NCI-H1694 (cell line): ENCODE results near the gene SLC13A1.

Source experiments
- DNase-seq: peaks from one replicate; lab custom pipeline; 2025; lab: John Stamatoyannopoulos, UW

Gene SLC13A1

GRCh38 chr7:123191132-123191531 lies 8.6 kb downstream of the SLC13A1 start:
- no peak for DNase-seq

DNA sequence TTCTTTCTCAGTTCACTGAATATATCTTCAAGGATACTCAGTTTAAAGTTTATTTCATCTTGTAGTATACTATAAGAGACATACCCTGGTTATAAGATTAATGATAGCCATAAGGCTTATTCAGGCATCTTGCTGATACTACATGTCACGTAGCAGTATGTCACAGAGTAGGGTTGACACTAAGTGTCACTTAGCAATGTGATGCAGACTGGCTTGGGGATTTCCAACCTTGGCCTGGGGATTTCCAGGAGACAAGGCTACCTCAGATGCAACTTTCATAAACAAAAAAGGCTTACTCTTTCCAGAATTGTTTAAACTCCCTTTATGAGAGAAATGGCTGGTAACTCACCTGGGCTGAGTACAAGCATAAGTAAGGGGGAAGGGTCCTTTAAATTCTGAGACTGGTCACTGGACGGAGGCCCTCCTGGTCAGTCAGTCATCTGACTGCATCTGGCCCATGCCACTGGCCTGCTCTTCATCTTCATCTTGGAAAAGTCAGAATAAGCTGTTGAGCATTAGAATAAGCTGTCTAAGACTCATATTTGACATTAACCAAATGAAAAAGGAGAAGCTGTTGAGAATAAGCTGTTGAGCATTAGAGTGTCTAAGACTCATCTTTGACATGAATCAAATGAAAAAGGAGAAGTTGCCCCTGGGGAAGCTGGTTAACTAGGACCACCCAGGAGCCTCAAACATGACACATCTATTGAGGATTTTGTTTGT lies 9.5 kb downstream of the SLC13A1 start:
- no peak for DNase-seq

DNA sequence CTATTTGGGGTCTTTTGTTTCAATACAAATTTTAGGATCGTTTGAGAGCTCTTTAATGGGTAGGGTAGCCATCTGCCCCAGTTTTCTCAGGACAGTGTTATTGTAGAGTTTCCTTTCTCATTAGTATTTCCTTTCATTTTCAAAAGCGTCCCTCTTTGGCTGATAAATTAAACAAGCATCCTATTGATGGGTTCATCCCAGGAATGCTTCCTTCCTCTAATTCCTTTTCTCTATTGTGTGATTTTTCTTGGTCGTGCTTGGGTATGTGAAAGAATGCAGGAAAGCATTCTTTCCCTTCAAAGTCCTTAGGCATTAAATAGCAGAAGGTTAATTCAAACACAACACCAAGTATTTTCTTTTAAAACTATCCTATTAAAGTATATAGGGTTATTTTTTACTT lies 14.0 kb downstream of the SLC13A1 start:
- DNase-seq: no peak

DNA sequence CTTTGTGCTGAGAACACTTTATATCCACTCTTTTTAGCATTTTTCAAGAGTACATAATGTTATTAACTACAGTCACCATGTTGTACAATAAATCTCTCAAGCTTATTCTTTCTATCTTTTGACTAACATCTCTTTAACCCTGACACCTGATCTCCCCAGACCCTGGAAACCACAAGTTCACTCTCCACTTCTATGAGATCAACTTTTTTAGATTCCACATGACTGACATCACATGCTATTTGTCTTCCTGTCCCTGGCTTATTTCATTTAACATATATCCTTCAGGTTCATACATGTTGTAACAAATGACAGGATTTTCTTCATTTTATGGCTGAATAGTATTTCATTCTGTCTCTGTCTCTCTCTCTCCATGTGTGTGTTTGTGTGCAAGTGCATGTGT lies 15.5 kb downstream of the SLC13A1 start:
- DNase-seq: no peak

DNA sequence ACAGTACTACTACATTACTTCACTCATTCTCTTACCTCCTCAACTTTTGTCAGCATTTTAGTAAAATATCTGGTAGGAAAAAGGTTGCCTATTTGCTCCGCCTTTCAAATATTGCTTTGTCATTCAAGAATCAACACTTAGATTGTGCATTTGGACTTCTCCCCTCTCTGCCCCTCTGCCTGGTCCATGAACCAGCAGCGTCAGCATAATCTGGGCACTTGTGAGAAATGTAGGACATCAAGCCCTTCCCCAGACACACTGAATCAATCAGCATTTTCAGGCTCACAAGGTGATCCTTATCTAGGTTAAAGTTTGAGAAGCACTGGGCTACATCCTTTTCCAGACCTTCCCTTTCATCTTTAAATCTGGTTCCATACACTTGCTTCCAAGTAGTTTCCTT lies 16.3 kb downstream of the SLC13A1 start:
- no peak for DNase-seq

GRCh38 chr7:123177442-123177841 lies 22.3 kb downstream of the SLC13A1 start:
- DNase-seq: no peak

- no peak for DNase-seq
Observed at GRCh38 chr7:123170333-123171246, 29.2 kb downstream of the SLC13A1 start.

- DNase-seq: no peak
Observed at GRCh38 chr7:123169065-123169464, 30.7 kb downstream of the SLC13A1 start.

GRCh38 chr7:123157606-123158005 lies 42.2 kb downstream of the SLC13A1 start:
- DNase-seq: no peak

DNA sequence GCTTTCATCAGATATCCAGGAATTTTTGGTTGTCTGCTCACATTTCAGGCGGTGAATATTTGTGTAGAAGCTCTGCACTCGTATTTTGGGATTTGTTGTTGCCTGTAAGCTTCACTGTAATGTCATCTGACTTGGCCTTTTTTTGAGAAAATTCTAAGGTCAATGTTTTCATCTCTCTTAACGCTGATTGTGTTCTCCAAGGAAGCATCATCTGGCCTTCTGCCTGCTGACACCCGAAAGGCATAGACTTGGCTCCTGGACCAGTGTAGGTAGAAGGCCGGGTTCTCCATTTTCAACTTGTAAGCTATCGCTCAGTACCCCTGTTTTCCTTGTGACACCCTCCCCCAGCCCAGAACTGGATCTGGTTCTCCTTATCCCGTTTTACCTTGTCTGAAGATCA lies 44.2 kb downstream of the SLC13A1 start:
- no peak for DNase-seq

- peak; percentile 76 for DNase-seq
Observed at GRCh38 chr7:123154231-123154860, 45.4 kb downstream of the SLC13A1 start.

GRCh38 chr7:123151443-123151842 lies 48.3 kb downstream of the SLC13A1 start:
- no peak for DNase-seq

DNA sequence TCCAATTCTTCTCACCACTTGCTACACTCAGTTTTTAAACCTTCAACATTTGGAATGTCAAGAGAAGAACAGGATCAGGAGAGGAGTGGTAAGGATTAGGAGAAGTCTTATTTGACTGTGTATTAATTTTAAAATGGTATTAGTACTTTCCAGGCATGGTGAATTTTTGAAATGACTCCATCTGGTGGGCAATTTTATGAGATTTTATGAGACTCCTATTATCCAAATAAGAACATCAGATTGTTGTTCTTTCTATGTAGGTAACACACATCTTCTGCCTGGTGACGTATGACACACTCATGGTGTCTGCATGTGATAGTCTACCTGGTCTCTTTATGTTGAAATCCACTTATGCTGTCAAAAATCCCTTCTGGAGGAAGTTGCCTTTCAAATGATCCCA lies 51.0 kb downstream of the SLC13A1 start:
- no peak for DNase-seq

- DNase-seq: no peak
Observed at GRCh38 chr7:123143252-123144006, 56.3 kb downstream of the SLC13A1 start.

DNA sequence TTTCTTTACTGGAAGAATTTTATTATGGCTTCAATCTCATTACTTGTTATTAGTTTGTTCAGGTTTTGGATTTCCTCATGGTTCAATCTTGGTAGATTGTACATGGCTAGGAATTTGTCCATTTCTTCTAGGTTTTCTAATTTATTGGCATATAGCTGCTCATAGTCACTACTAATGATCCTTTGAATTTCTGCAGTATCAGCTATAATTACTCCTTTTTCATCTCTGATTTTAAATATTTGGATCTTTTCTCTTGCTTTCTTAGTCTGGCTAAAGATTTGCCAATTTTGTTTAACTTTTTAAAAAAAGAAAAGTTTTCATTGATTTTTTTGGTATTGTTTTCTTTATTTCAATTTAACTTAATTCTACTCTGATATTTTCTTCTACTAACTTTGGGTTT lies 59.2 kb downstream of the SLC13A1 start:
- no peak for DNase-seq

GRCh38 chr7:123135960-123136359 lies 63.8 kb downstream of the SLC13A1 start:
- DNase-seq: no peak

- no peak for DNase-seq
Observed at GRCh38 chr7:123133924-123134323, 65.8 kb downstream of the SLC13A1 start.

GRCh38 chr7:123131961-123132360 lies 67.8 kb downstream of the SLC13A1 start:
- DNase-seq: no peak

- DNase-seq: no peak
Observed at GRCh38 chr7:123131556-123131955, 68.2 kb downstream of the SLC13A1 start.

DNA sequence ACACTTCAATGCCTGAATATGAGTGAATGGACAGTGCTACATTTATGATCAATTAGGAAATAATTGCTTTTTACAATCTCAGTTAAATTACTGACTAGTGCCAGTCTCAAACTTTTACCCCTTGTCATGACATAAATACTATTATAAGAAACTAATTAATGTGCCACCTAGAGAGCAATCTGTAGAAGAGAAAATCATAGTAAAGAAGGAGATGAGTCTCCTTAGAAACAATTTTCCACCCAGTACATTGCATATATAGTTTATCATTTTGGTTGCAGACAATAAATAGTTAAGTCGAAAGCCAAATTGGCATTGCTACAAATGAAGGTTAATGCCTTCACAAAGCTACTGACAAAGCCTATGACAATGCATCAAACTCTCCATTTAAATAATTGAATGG lies 68.6 kb downstream of the SLC13A1 start:
- DNase-seq: no peak

DNA sequence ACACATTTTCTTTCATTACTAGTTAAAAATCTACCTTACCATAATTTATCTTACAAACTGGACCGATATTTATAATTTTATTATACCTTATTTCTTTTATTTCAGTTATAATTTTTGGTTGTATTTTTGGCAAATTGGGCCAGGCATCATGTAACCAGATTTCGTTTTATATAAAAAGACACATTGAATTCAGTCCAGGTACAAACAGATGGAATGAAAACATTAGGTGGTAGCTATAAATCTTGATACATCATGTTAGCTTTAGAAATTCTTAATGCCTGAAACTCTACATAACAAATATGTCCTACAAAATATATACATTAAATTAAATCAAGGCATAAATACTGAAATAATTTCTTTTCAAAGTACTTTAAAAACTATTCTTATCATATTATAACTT lies 73.1 kb downstream of the SLC13A1 start:
- DNase-seq: no peak

- no peak for DNase-seq
Observed at GRCh38 chr7:123126171-123126570, 73.6 kb downstream of the SLC13A1 start.
